ENCODE measurements around the gene AADAC.

AADAC gene

DNA sequence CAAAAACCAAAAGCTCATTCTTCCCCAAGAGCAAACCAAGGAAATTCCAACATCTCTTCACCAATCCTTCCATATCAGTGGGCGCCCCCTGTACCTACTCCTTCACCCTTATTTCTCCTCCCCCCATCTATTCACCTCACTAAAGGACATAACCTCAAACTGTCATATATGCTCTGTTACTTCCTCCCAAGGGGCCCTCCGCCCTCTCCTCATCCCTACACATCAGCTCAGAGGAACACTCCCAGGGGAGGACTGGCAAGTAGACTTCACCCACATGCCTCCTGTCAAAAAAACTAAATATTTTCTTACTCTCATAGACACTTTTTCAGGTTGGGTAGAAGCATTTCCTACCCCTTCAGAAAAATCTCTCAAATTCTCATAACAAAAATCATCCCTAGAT is 2.4 kb upstream of the AADAC start:
- TF ChIP-seq, protein P1, sequence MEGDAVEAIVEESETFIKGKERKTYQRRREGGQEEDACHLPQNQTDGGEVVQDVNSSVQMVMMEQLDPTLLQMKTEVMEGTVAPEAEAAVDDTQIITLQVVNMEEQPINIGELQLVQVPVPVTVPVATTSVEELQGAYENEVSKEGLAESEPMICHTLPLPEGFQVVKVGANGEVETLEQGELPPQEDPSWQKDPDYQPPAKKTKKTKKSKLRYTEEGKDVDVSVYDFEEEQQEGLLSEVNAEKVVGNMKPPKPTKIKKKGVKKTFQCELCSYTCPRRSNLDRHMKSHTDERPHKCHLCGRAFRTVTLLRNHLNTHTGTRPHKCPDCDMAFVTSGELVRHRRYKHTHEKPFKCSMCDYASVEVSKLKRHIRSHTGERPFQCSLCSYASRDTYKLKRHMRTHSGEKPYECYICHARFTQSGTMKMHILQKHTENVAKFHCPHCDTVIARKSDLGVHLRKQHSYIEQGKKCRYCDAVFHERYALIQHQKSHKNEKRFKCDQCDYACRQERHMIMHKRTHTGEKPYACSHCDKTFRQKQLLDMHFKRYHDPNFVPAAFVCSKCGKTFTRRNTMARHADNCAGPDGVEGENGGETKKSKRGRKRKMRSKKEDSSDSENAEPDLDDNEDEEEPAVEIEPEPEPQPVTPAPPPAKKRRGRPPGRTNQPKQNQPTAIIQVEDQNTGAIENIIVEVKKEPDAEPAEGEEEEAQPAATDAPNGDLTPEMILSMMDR (IDR thresholded peaks at IDR 0.05; ENCODE audit: insufficient read depth, low read depth, low read length, missing control alignments): no peak

DNA sequence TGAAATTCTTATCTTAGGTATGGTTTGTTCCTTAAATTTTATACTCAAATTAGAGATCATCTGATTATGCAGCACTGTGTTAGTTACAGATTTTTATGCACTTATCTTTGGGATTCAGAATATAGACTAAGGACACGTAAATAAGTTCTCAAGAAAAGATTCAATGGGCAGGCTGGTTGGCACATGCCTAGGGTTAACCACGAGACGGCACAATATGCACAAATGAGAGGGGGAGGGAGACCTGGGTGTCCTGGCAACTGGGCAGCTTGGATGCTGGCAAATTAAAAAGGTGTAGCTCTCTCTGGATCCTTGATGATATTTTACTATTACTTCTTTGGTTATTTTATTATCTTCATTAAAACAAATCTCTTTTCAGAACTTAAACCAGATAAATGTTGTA is 672 bp downstream of the AADAC start:
- TF ChIP-seq, protein P1 (IDR thresholded peaks at IDR 0.05; ENCODE audit: insufficient read depth, low read depth, low read length, missing control alignments): peak; percentile 5
- DNase-seq (ENCODE audit: low read depth): peak; percentile 57
- no peak overlapping the region for H3K4me3 ChIP-seq (ENCODE audit: low read length)

More for the DNA sequence above, 2.4 kb upstream of the AADAC start:
- DNase-seq (ENCODE audit: low read depth): no peak
- no peak overlapping the region for H3K4me3 ChIP-seq (ENCODE audit: low read length)

DNA sequence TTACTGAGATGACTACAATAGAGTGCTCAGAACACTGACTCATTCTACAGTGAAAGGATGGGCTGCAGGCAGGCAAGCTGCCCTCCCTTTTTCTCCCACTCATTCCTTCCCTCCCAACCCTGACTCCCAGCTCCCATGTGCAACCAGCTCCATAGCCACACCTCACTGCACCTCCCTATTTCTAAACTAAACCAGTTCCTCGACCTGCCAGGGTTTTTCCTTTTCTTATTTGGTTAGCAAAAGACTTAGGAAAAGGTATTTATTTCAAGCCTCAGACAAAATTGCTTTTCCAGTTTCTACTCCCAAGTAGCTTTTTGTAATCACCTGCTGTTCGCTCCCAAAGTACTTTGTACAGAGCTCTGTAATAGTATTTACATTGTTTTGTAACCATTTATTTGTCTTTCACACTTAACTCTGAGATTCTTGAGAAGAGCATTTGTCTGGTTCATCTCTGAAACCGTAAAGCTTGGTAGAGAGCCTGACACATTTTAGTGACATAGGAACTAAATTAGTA is 2.2 kb downstream of the AADAC start:
- peak; percentile 96 for DNase-seq (ENCODE audit: low read depth)
- TF ChIP-seq, protein P1 (IDR thresholded peaks at IDR 0.05; ENCODE audit: insufficient read depth, low read depth, low read length, missing control alignments): no peak
- no peak overlapping the region for H3K4me3 ChIP-seq (ENCODE audit: low read length)

DNA sequence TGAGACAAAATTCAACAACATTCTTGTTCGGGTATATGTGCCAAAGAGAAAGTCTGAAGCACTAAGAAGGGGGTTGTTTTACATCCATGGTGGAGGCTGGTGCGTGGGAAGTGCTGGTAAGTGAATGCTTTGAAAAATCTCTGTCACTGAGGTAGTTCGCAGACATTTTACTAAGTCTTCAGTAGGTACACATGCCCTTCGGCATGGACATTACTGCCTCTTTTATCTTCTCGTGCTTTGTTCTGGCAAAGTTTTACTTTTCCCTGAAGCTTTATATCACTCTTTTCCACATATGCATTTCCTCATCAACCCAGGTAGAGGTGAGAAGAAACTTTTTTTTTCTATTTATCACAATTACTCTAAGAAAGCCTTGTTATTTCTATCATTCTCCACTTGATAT is 3.6 kb downstream of the AADAC start:
- TF ChIP-seq, protein P1 (IDR thresholded peaks at IDR 0.05; ENCODE audit: insufficient read depth, low read depth, low read length, missing control alignments): no peak
- H3K4me3 ChIP-seq (ENCODE audit: low read length): no peak overlapping the region
- no peak for DNase-seq (ENCODE audit: low read depth)

DNA sequence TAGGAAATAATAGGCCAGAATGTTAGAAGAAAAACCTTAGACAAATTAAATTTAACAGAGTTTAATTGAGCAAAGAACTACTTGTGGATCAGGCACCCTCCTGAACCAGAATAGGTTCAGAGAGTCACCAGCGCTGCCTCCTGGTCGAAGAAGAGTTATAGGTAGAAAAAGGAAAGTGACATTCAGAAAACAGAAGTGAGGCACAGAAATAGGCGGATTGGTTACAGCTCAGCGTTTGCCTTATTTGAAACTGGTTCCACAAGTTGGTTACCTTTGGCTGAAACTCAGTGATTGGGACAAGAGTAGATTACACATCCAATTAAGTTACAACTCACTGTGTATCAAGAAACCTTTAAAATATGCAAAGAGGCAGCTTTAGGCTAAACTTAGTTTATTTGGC is 4.4 kb downstream of the AADAC start:
- TF ChIP-seq, protein P1 (IDR thresholded peaks at IDR 0.05; ENCODE audit: insufficient read depth, low read depth, low read length, missing control alignments): peak; percentile 4
- DNase-seq (ENCODE audit: low read depth): peak; percentile 70
- H3K4me3 ChIP-seq (ENCODE audit: low read length): no peak overlapping the region

DNA sequence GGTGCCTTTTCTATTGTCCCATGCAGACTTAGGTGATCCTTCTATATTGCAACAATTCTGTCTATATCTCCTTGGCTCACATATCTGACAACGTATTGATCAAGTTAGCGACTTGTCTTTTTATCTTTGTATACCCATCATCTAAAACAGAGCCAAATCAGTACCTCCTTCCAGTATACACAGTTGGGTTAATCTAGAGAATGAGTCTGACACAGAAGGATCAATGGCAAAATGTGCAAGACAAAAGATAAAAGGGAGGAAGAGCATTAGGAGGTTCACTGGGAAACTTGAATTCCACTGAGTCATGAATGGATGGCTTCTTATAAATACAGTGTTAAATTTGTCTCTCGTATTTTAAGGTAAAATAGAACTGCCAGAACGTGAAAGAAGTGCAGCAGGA is 6.0 kb downstream of the AADAC start:
- TF ChIP-seq, protein P1 (IDR thresholded peaks at IDR 0.05; ENCODE audit: insufficient read depth, low read depth, low read length, missing control alignments): no peak

DNA sequence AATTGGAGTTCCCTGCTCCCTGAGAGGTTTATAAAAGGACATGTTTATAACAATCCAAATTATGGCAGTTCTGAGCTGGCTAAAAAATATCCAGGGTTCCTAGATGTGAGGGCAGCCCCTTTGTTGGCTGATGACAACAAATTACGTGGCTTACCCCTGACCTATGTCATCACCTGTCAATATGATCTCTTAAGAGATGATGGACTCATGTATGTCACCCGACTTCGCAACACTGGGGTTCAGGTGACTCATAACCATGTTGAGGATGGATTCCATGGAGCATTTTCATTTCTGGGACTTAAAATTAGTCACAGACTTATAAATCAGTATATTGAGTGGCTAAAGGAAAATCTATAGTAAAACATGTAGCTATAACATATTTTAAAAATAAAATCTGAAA is 13.9 kb downstream of the AADAC start:
- no peak overlapping the region for H3K4me3 ChIP-seq (ENCODE audit: low read length)
- peak; percentile 53 for DNase-seq (ENCODE audit: low read depth)
- TF ChIP-seq, protein P1 (IDR thresholded peaks at IDR 0.05; ENCODE audit: insufficient read depth, low read depth, low read length, missing control alignments): no peak

More for the DNA sequence above, 6.0 kb downstream of the AADAC start:
- H3K4me3 ChIP-seq (ENCODE audit: low read length): no peak overlapping the region
- DNase-seq (ENCODE audit: low read depth): no peak

All from epithelial cell of esophagus (primary cell).